OCI-M2 (cell line): ENCODE results near the gene COL5A1.

ENCODE experiments used
- DNase-seq: peaks from one replicate; lab custom pipeline; 2025; ENCODE audit not compliant: unreplicated experiment; lab: John Stamatoyannopoulos, UW

Gene COL5A1

GRCh38 chr9:134724202-134724911 lies 82.8 kb downstream of the COL5A1 start:
- no peak for DNase-seq

- no peak for DNase-seq
Observed at GRCh38 chr9:134724912-134725604, 83.5 kb downstream of the COL5A1 start.

- DNase-seq = no peak
Observed at GRCh38 chr9:134725605-134725940, 84.0 kb downstream of the COL5A1 start.

GRCh38 chr9:134726026-134726721 lies 84.6 kb downstream of the COL5A1 start:
- no peak for DNase-seq

- no peak for DNase-seq
Observed at GRCh38 chr9:134726722-134727034, 85.1 kb downstream of the COL5A1 start.

- DNase-seq = no peak
Observed at GRCh38 chr9:134728021-134728795, 86.6 kb downstream of the COL5A1 start.

- no peak for DNase-seq
Observed at GRCh38 chr9:134728801-134729495, 87.3 kb downstream of the COL5A1 start.

- no peak for DNase-seq
Observed at GRCh38 chr9:134730011-134730760, 88.6 kb downstream of the COL5A1 start.

- no peak for DNase-seq
Observed at GRCh38 chr9:134730761-134731496, 89.3 kb downstream of the COL5A1 start.

GRCh38 chr9:134731497-134732391 lies 90.1 kb downstream of the COL5A1 start:
- no peak for DNase-seq

GRCh38 chr9:134732392-134733110 lies 90.9 kb downstream of the COL5A1 start:
- DNase-seq = no peak

- DNase-seq = no peak
Observed at GRCh38 chr9:134733480-134734232, 92.1 kb downstream of the COL5A1 start.

GRCh38 chr9:134734270-134734669 lies 92.7 kb downstream of the COL5A1 start:
- DNase-seq = no peak

- DNase-seq = no peak
Observed at GRCh38 chr9:134735441-134736175, 94.0 kb downstream of the COL5A1 start.

- no peak for DNase-seq
Observed at GRCh38 chr9:134736791-134737497, 95.3 kb downstream of the COL5A1 start.
